Caco-2 (cell line): ENCODE measurements around the gene MAPK11. TPM values are rescaled to one million over a fixed set of nuclear protein-coding genes. Genes with fewer than 3 reads are reported as not detected.
A peak's percentile ranks its signal among the peaks of the same experiment; 100 is the strongest.

Experiments
- BruUV-seq: library from RNA; stranded (reverse); fragments of 400-500 nt; replicated peaks from 2 replicates; lab custom pipeline; 2021; lab: Mats Ljungman, UMichigan
- CTCF ChIA-PET: fragments of 300-600 bp; sonication (Branson Sonifier 250); formaldehyde crosslinking; loops from one replicate; lab custom pipeline; 2022; ENCODE audit warnings: antibody characterized with exemption; lab: Charles Lee
- POLR2A ChIA-PET: fragments of 300-600 bp; sonication (Branson Sonifier 250); formaldehyde crosslinking; loops from one replicate; lab custom pipeline; 2022; ENCODE audit warnings: antibody characterized with exemption; lab: Charles Lee
- DNase-seq, 2 experiments: peaks; one replicate each; pipeline versions ENCODE4 v3.0.0 to v3.0.0-alpha.2; 2020 to 2022
- H3K27me3 ChIP-seq: replicated peaks from 2 replicates; pipeline ENCODE4 v1.6.0; 2011; ENCODE audit warnings: low read length; ENCODE audit not compliant: control insufficient read depth, insufficient read depth
- H3K36me3 ChIP-seq: 2 replicates; pipeline ENCODE4 v1.5.1; 2011; ENCODE audit warnings: low read length; ENCODE audit not compliant: control insufficient read depth, insufficient read depth
- H3K4me1 ChIP-seq: fragments of 250-450 bp; sonication (Bioruptor Pico); 2 replicates; pipeline ENCODE4 v1.5.1; 2020; ENCODE audit warnings: mild to moderate bottlenecking
- H3K4me3 ChIP-seq: 2 replicates; pipeline ENCODE4 v1.5.1; 2011; ENCODE audit warnings: low read depth, mild to moderate bottlenecking, control low read depth, low read length
- H3K9me3 ChIP-seq: fragments of 250-450 bp; sonication (Bioruptor Pico); 2 replicates; pipeline ENCODE4 v1.5.1; 2020; ENCODE audit warnings: mild to moderate bottlenecking, moderate library complexity
- H3K27ac Mint-ChIP-seq: one replicate; pipeline ENCODE4 v1.8.0; 2022; ENCODE audit warnings: mixed read lengths; ENCODE audit not compliant: unreplicated experiment
- H3K27me3 Mint-ChIP-seq: one replicate; pipeline ENCODE4 v1.8.0; 2022; ENCODE audit warnings: mixed read lengths; ENCODE audit not compliant: insufficient read depth, unreplicated experiment
- H3K36me3 Mint-ChIP-seq: one replicate; pipeline ENCODE4 v1.8.0; 2022; ENCODE audit warnings: mild to moderate bottlenecking, mixed read lengths; ENCODE audit not compliant: insufficient read depth, unreplicated experiment
- H3K4me1 Mint-ChIP-seq: one replicate; pipeline ENCODE4 v1.8.0; 2022; ENCODE audit warnings: low read depth, mixed read lengths; ENCODE audit not compliant: unreplicated experiment
- H3K4me3 Mint-ChIP-seq: one replicate; pipeline ENCODE4 v1.8.0; 2022; ENCODE audit warnings: mild to moderate bottlenecking, moderate library complexity, mixed read lengths; ENCODE audit not compliant: unreplicated experiment
- H3K9me3 Mint-ChIP-seq: one replicate; pipeline ENCODE4 v1.8.0; 2022; ENCODE audit warnings: mixed read lengths; ENCODE audit not compliant: unreplicated experiment
- CTCF ChIP-seq, 2 experiments: fragments of 200-600 bp in 1 of 2; IDR thresholded peaks; 1 replicate in 1 of 2; 2 replicates in 1 of 2; pipeline versions ENCODE4 v1.5.1 to v1.8.0; 2011 to 2022; ENCODE audit warnings: antibody characterized with exemption in 1 of 2, control low read depth in 1 of 2, inconsistent platforms in 1 of 2, low read depth in 1 of 2, low read length in 1 of 2, mild to moderate bottlenecking in 1 of 2, moderate library complexity in 1 of 2; ENCODE audit not compliant: insufficient read depth in 1 of 2, severe bottlenecking in 1 of 2, unreplicated experiment in 1 of 2
- intact Hi-C: fragments of 100-400 bp; cut with micrococcal nuclease; formaldehyde crosslinking; loops from one replicate; pipeline ENCODE4 v1.10.0; 2022; ENCODE audit not compliant: unreplicated experiment
- total RNA-seq: library from RNA; stranded (reverse); gene quantifications from 2 replicates; pipeline ENCODE4 v1.2.3, GENCODE V29; 2022

The MAPK11 gene
- total RNA-seq, 1 experiment from 2014 or later = 1.3 TPM

GRCh38 chr22:50227579-50228215, 42.5 kb downstream of the MAPK11 start:
- Histone ChIP-seq H3K27me3 (no peaks in the 10 kb centered on the region), H3K4me3 (no peak overlapping the region), H3K9me3 (no peaks in the 10 kb centered on the region), H3K36me3 (no peaks in the 10 kb centered on the region), H3K4me1 (no peaks in the 10 kb centered on the region)
- POLR2A ChIA-PET = no interaction called here
- no peaks in the 10 kb centered on the region for H3K27me3 Mint-ChIP-seq
- no peaks in the 10 kb centered on the region for H3K9me3 Mint-ChIP-seq
- H3K27ac Mint-ChIP-seq = no peak overlapping the region
- H3K4me3 Mint-ChIP-seq = no peak overlapping the region
- TF ChIP-seq CTCF (IDR thresholded peaks at IDR 0.05; ENCODE audit: insufficient read depth in 1 of 2, low read depth in 1 of 2, low read length in 1 of 2, severe bottlenecking in 1 of 2, unreplicated experiment in 1 of 2) = no peak
- peaks cover 20% of the 10 kb centered on the region for H3K36me3 Mint-ChIP-seq
- DNase-seq = no peak
- H3K4me1 Mint-ChIP-seq = no peaks in the 10 kb centered on the region
- CTCF ChIA-PET = no interaction called here
- intact Hi-C loops = no loop called here
- BruUV-seq = no TSS peak

GRCh38 chr22:50226875-50227165, 43.4 kb downstream of the MAPK11 start:
- no peak overlapping the region for H3K27ac Mint-ChIP-seq
- CTCF ChIA-PET = no interaction called here
- Histone ChIP-seq H3K9me3 (no peaks in the 10 kb centered on the region), H3K27me3 (no peaks in the 10 kb centered on the region), H3K4me1 (no peaks in the 10 kb centered on the region), H3K36me3 (no peaks in the 10 kb centered on the region), H3K4me3 (no peak overlapping the region)
- BruUV-seq = no TSS peak
- H3K9me3 Mint-ChIP-seq = no peaks in the 10 kb centered on the region
- no peaks in the 10 kb centered on the region for H3K4me1 Mint-ChIP-seq
- H3K4me3 Mint-ChIP-seq = no peak overlapping the region
- no peak for TF ChIP-seq CTCF (IDR thresholded peaks at IDR 0.05; ENCODE audit: insufficient read depth in 1 of 2, low read depth in 1 of 2, low read length in 1 of 2, severe bottlenecking in 1 of 2, unreplicated experiment in 1 of 2)
- POLR2A ChIA-PET = no interaction called here
- no peaks in the 10 kb centered on the region for H3K27me3 Mint-ChIP-seq
- peaks cover 20% of the 10 kb centered on the region for H3K36me3 Mint-ChIP-seq
- intact Hi-C loops = no loop called here
- no peak for DNase-seq

- Mint-ChIP-seq H3K27ac (no peak overlapping the region), H3K36me3 (peaks cover 20% of the 10 kb centered on the region), H3K4me1 (no peaks in the 10 kb centered on the region), H3K27me3 (no peaks in the 10 kb centered on the region), H3K9me3 (no peaks in the 10 kb centered on the region), H3K4me3 (no peak overlapping the region)
- H3K4me3 ChIP-seq = no peak overlapping the region
- CTCF ChIA-PET = no interaction called here
- intact Hi-C loops = no loop called here
- BruUV-seq = no TSS peak
- H3K4me1 ChIP-seq = no peaks in the 10 kb centered on the region
- H3K9me3 ChIP-seq = no peaks in the 10 kb centered on the region
- TF ChIP-seq CTCF (IDR thresholded peaks at IDR 0.05; ENCODE audit: insufficient read depth in 1 of 2, low read depth in 1 of 2, low read length in 1 of 2, severe bottlenecking in 1 of 2, unreplicated experiment in 1 of 2) = no peak
- DNase-seq = peak in 1 of 2 experiments; percentile 32
- H3K27me3 ChIP-seq = no peaks in the 10 kb centered on the region
- no peaks in the 10 kb centered on the region for H3K36me3 ChIP-seq
- POLR2A ChIA-PET = no interaction called here
Measured at GRCh38 chr22:50226063-50226874, 43.9 kb downstream of the MAPK11 start.
